Skin of body (tissue), 2 donors: Measurements from ENCODE around the gene FCN1. TPM values are rescaled to one million over a fixed set of nuclear protein-coding genes. Genes with fewer than 3 reads are reported as not detected.
A peak's percentile ranks its signal among the peaks of the same experiment; 100 is the strongest.
"Not testable (repeated sequence)": the region's sequence is repeated elsewhere in the genome, so short reads cannot be mapped to it uniquely, and the experiment has no call there.

Experiments
- DNase-seq: peaks from one replicate; lab custom pipeline; 2025; lab: John Stamatoyannopoulos, UW
- total RNA-seq: library from RNA; depleted of rRNA; stranded (reverse); fragments of >200 nt; gene quantifications from one replicate; pipeline ENCODE4 v1.2.3, GENCODE V29; 2014

The FCN1 gene
- total RNA-seq, 1 donor from 2014 or later = 18.5 TPM

DNA sequence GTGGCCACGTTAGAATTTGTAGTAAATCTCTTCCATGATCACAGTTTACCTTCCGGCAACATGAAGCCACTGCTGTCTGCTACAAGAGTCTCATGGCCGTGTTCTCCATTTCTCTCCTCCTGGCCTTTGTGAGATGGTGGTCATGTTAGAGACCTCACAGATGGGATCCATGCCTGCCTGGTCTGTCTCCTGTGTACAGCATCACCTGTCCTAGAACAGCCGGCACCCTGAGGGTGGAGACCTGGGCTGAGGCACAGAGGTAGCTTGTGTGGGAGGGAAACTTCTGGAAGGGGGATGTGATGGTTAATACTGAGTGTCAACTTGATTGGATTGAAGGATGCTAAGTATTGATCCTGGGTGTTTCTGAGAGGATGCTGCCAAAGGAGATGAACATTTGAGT, 40.2 kb downstream of the FCN1 start:
- DNase-seq = no peak

GRCh38 chr9:134875371-134875770, 42.3 kb downstream of the FCN1 start:
- no peak for DNase-seq

GRCh38 chr9:134872482-134873231, 45.1 kb downstream of the FCN1 start:
- no peak for DNase-seq

DNA sequence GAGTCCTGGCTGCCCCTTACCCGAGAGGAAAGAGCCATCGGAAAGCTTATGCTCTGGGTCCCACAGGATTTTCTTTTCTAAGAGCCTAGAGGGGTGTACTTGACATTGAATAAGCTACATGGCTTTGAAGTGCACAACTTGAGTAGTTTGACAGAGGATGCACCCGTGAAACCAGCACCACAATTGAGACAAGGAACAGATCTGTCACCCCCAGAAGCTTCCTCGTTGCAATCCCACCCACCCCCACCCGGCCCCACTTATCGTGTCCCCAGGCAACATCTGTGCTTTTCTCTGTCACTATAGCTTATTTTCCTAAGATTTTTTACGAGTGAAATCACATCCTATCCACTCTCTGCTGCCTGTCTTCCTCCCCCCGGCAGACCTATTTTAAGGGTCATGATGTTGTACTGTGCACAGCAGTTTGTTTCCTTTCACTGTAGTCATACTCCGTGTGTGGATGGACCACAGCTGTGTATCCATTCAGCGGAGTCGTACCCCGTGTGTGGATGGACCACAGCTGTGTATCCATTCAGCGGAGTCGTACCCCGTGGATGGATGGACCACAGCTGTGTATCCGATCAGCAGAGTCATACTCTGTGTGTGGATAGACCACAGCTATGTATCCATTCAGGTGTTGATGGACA, 45.9 kb downstream of the FCN1 start:
- DNase-seq = peak; percentile 34

DNA sequence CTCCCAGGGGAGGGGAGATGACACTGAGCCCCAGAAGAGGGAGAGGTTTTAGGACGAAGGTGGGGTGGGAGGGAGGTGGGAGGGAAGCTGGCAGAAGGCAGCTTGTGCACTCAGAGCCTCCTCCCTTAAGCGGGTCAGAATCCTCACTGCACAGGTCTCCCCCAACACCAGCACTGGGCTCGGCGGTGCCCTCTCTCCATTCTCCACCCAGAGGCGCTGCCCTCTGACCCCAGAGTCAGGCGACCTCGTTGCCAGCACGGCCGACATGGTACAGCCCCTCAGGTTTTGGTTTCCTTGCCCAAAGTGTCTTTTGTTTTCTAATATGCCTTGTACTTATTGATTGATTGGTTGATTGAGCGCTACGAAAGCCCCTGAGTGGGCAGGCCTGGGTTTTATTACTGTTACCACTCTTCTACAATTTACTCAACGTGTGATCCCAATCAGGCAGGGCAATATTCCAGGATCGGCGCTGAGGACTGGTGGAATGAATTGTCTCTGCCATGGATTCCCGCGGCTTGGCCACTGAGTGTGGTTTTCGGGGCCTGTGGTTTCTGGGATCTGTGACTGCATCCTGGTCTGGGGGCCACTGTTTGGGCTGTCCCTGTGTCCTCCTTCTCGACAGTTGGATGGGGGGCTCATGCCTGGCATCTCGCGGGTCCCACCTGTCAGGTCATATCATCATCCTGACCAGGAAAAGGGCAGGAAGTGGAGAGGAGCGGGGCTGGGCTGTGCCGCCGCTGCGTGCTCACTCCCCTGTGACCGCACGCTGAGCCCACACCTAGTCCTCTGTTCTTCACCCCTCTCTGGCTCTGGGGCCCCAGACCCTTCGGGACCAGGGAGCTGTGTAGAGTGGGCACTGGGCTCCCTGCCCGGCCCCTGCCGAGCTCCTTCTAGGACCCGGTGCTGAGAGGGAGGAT, 46.7 kb downstream of the FCN1 start:
- DNase-seq = no peak

DNA sequence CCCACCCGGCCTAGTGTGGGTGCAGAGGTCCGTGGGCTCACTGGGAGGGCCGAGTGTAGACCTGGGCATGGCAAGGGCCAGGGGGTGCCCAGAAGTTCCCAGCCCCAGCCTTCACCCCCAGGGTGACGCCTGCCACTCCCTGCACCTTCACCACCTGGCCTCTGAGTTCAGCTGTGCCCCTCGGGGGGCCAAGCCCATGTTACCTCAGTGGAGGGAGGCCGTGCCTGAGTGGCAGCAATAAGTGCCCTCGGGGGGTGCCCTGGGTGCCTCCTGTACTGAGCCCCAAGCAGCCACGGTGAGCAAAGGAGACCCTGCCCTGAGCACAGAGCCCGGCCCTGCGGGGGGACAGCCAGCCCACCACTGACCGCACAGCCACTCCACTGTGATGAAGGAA, 47.4 kb downstream of the FCN1 start:
- no peak for DNase-seq

DNA sequence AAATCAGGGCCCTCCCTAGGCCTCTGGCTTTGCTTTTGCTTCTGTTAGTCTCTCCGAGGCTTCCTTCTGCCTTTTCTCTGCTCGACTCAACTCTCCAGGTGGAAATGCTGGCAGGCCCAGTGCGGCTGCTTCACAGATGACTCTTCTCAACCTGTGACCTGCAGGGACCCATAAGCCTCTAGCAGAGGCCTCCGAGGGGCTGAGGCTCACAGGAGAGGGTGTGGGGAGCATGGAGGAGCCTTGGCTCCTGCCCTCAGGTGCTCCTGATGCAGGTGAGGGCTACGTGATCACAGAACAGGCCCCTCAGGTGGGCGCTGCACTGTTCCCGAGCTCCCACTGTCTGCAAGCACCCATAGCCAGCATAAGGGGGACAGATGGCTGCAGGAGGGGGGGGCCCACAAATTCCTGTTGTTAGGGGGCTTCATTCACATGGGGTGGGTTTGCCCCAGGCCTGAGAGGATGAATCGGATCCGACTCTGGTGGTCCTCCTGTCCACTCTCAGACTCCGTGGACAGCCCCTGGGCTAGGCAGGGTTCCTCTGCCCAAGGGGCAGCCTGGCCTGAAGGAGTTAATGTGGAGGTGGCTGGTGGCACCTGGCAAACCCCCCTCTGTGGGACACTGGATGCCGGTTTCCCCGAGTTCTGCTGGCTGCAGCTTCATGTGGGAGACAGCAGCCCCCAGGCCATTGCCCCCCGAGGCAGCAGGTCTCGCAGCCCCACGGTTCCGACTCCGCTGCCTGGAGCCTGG, 48.0 kb downstream of the FCN1 start:
- no peak for DNase-seq

DNA sequence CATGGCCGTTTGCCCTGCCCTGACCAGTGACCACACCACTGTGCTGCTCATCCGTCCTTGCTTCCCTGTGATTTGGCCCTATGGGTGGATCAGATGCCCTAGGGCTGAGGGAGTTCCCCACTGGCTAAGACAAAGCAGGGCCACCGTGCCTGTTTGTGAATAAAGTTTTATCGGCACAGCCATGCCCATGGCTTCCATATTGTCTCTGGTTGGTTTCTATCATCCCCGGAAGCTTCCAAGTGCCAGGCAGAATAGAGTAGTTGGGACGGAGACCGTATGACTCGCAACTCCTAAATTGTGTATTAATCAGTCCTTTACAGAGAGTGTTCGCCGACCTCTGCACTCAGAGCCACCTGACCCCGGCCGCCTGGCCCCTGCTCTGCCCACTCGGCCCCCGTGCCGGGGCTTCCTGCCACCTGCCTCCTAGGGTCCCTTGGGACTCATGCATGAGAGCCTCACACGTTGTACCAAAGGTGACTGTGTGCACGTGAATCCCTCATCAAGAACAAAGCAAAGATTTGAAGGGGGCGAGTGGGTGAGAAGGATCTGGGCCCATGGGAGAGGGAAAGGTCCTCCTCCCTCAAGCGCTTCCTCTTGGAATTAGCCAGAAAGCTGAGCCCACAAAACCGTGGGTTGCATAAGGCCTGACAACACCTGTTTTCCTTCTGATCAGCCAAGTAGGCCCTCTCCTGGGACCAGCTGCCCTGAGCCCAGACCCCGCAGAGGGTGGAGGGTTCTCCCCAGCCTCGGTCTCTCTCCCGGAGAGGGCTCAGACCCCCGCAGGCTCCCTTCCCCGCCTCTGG, 48.8 kb downstream of the FCN1 start:
- DNase-seq = no peak

DNA sequence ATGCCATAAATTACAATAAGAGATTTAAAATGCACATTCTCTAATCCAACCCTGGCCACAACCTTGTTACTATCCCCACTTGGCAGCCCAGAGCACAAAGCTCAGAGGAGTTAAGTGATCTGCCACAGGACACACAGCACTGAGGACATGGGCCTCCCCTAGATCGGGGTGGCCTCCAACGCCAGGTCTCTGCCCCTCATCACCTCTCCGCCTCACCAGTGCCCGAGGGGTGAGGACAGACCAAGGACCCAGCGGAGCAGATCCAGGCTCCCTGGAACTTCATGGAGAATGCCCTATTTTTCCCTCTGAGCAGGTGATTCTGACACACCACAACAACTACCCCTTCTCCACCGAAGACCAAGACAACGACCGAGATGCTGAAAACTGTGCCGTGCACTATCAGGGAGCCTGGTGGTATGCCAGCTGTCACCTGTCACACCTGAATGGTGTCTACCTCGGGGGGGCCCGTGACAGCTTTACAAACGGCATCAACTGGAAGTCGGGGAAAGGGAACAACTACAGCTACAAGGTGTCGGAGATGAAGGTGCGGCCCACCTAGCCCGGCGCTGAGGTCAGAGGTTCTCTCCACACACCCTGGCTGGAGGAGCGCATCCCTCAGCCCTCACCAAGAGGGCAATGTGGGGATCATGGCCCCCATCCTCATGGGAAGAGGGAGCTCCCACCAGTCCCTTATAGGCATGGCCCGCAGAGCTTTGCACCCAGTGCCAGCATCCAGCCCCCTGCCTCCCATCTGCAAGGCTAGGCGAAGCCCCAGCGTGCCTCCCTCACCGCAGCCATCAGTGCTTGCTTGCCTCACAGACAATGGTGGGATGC, 49.6 kb downstream of the FCN1 start:
- DNase-seq = no peak

GRCh38 chr9:134864821-134865190, 52.9 kb downstream of the FCN1 start:
- DNase-seq = no peak

- DNase-seq = no peak
Measured at GRCh38 chr9:134863941-134864820, 53.5 kb downstream of the FCN1 start.

DNA sequence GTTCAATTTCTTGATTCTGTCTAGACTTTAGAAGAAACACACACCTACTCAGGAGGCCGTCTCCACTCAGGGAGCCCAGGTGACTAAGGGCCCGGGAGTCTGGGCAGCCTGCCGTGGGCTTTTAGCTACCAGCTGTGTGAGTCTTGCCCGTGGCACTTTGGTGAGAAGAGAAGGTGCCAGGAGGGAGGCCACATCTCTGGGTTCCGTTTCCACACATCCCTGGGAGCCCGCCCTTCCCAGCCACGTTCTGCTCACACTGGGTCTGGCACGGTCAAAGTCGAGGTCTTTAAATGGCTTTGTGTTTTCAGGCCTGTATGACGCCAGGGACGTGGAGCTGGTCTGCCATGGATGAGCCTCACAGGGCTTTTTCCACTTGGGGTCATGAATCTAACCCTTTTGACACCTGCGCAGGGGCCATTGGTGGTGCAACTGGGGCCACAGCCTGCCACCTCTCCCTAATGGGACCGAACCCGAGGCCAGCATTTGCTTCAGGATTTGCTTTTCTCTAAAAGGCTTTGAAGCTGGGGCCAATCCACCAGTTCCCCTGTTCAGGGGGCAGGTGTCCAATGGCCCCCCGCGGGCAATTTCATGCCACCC, 54.3 kb downstream of the FCN1 start:
- no peak for DNase-seq

DNA sequence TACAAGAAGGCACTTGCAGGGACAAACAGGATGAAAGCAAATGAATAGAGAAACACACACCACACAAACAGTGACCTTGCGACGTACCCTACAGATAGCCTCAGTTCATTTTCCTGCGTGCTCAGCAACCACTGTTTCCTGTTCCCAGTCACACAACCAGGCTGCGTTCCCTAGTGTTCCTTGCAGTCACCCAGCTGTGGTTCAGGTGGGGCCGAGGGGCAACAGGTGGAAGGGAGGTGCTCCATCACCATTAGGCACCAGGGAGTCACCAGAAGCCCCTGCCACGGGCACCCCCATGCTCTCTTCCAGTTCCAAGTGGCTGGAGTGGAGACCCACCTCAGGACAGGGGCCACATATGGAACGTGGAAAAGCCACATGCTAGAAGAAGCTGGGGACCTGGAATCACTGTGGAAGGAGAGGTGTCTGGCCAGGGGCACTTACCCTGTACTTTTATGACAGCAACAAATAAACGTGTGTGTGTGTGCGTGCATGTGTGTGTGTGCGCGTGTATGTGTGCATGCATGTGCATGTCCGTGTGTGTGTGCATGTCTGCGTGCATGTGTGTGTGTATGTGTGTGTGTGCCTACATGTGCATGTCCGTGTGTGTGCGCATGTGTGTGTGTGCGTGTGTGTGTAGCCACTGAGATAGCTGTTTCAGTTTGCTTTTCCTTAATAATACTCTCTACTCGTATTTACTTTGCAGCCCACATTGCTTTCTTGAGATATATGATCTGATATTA, 55.9 kb downstream of the FCN1 start:
- DNase-seq = no peak

DNA sequence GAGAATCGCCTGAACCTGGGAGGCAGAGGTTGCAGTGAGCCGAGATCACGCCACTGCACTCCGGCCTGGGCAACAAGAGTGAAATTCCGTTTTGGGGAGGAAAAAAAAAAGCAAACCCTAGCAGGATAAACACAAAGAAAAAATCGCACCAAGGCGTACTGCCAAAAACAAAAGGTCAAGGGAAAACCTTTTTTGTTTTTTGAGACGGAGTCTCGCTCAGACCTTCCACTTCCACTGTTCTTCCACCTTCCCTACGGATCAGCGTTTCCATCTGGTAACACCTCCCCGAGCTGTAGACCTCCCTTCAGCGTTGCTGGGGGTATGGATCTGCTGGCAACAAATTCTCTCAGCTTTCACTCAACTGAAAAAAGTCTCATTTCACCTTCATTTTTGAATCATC, 57.2 kb downstream of the FCN1 start:
- no peak for DNase-seq

DNA sequence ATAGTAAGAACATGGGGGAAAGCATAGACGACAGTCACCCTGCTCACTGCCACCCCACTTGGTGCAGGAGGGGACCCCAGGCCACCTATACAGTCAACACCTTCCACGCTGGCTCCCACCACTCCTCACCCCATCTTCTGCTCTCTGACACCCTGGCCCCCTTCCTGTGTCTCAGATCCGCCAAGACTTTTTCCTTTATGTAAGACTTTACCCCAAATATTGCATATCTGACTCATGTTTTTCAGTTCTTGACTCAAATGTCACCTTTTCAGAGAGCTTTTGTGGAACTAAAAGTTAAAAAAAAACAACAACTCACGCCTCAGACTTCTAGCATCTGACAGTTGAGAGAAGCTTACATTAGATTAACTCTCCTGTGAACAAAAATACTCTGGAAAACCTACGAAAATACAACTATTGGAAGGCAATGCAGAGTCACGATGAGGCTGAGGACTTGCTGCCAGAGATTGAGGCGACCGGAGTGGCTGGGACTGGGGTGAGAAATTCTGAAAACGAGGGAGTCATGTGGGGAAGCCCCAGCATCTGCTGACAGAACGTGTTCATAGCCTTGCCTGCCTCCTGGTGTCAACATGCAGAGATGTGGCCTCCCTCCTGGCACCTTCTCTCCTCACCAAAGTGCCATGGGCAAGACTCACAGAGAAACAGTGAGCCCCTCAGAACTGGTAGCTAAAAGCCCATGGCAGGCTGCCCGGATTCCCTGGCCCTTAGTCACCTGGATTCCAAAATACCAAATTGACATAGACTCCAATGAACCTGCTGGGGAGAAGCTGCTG, 59.5 kb downstream of the FCN1 start:
- no peak for DNase-seq

DNA sequence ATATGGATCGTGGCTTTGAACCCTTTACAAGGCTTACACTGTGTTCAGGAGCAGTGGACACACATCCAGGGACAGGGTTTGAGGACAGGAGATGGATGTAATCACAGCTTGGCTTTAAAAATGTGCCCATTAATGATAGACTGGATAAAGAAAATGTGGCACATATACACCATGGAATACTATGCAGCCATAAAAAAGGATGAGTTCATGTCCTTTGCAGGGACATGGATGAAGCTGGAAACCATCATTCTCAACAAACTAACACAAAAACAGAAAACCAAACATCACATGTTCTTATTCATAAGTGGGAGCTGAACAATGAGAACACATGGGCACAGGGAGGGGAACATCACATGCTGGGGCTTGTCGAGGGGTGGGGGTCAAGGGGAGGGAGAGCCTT, 60.3 kb downstream of the FCN1 start:
- DNase-seq = not testable (repeated sequence)

GRCh38 chr9:134855900-134856377, 61.8 kb downstream of the FCN1 start:
- no peak for DNase-seq
